Effector memory CD4-positive, alpha-beta T cell (primary cell): ENCODE data around the gene WDR72.
"Not testable (repeated sequence)": the region's sequence is repeated elsewhere in the genome, so short reads cannot be mapped to it uniquely, and the experiment has no call there.

Experiments
- DNase-seq, 3 donors: peaks; one replicate each; pipeline ENCODE4 v3.0.0-alpha.2; 2020
- H3K27ac ChIP-seq: 2 replicates; pipeline ENCODE4 v1.7.0; 2013; ENCODE audit warnings: mild to moderate bottlenecking, low read length, moderate library complexity; ENCODE audit not compliant: insufficient read depth, poor library complexity, severe bottlenecking
- H3K27me3 ChIP-seq: replicated peaks from 2 replicates; pipeline ENCODE4 v1.7.0; 2013; ENCODE audit warnings: mild to moderate bottlenecking, low read length; ENCODE audit not compliant: insufficient read depth, control insufficient read depth, poor library complexity, severe bottlenecking
- H3K36me3 ChIP-seq: 2 replicates; pipeline ENCODE4 v1.7.0; 2013; ENCODE audit warnings: mild to moderate bottlenecking, low read length, moderate library complexity; ENCODE audit not compliant: control insufficient read depth, insufficient read depth
- H3K4me1 ChIP-seq: 2 replicates; pipeline ENCODE4 v1.7.0; 2013; ENCODE audit warnings: low read length, mild to moderate bottlenecking; ENCODE audit not compliant: control insufficient read depth, insufficient read depth, poor library complexity, severe bottlenecking
- H3K4me3 ChIP-seq: 2 replicates; pipeline ENCODE4 v1.7.0; 2013; ENCODE audit warnings: low read length, low read depth, mild to moderate bottlenecking; ENCODE audit not compliant: insufficient read depth, poor library complexity, severe bottlenecking
- H3K9me3 ChIP-seq: 2 replicates; pipeline ENCODE4 v1.7.0; 2013; ENCODE audit warnings: mild to moderate bottlenecking, low read length, moderate library complexity; ENCODE audit not compliant: control insufficient read depth
- total RNA-seq, 3 donors: gene quantifications; one replicate each; lab custom pipeline; 2026; lab: John Stamatoyannopoulos, UW

Gene WDR72
- total RNA-seq = 0 reads per million in 3 donors

GRCh38 chr15:53759411-53759931, at the start of gene WDR72:
Gene WDR72, minus strand, starts transcription at chr15:53759663. Its CDS starts 26,514 bp downstream, at chr15:53733149.
- Histone ChIP-seq H3K27ac (no peak within 1 kb of the TSS), H3K27me3 (no peaks in the 10 kb centered on the region), H3K9me3 (no peaks in the 10 kb centered on the region), H3K4me3 (no peak within 1 kb of the TSS), H3K4me1 (no peaks in the 10 kb centered on the region), H3K36me3 (no peaks in the 10 kb centered on the region)
- DNase-seq = no peak

GRCh38 chr15:53808058-53808706, 48.7 kb upstream of the WDR72 start:
- H3K36me3 ChIP-seq = no peaks in the 10 kb centered on the region
- no peaks in the 10 kb centered on the region for H3K4me1 ChIP-seq
- H3K27ac ChIP-seq = no peak overlapping the region
- H3K4me3 ChIP-seq = no peak overlapping the region
- DNase-seq = no peak
- H3K27me3 ChIP-seq = no peaks in the 10 kb centered on the region
- H3K9me3 ChIP-seq = no peaks in the 10 kb centered on the region

GRCh38 chr15:53807501-53807900, 48.0 kb upstream of the WDR72 start:
- DNase-seq = no peak
- H3K27ac ChIP-seq = no peak overlapping the region
- no peaks in the 10 kb centered on the region for H3K27me3 ChIP-seq
- no peak overlapping the region for H3K4me3 ChIP-seq
- no peaks in the 10 kb centered on the region for H3K36me3 ChIP-seq
- no peaks in the 10 kb centered on the region for H3K4me1 ChIP-seq
- H3K9me3 ChIP-seq = no peaks in the 10 kb centered on the region

GRCh38 chr15:53802672-53803071, 43.2 kb upstream of the WDR72 start:
- Histone ChIP-seq H3K4me1 (no peaks in the 10 kb centered on the region), H3K4me3 (no peak overlapping the region), H3K9me3 (no peaks in the 10 kb centered on the region), H3K27me3 (no peaks in the 10 kb centered on the region), H3K27ac (no peak overlapping the region), H3K36me3 (no peaks in the 10 kb centered on the region)
- DNase-seq = no peak

- no peaks in the 10 kb centered on the region for H3K9me3 ChIP-seq
- no peak overlapping the region for H3K27ac ChIP-seq
- H3K4me3 ChIP-seq = no peak overlapping the region
- no peaks in the 10 kb centered on the region for H3K27me3 ChIP-seq
- no peak for DNase-seq
- no peaks in the 10 kb centered on the region for H3K36me3 ChIP-seq
- no peaks in the 10 kb centered on the region for H3K4me1 ChIP-seq
Observed at GRCh38 chr15:53791581-53791980, 32.1 kb upstream of the WDR72 start.

- H3K36me3 ChIP-seq = no peaks in the 10 kb centered on the region
- no peaks in the 10 kb centered on the region for H3K4me1 ChIP-seq
- no peaks in the 10 kb centered on the region for H3K27me3 ChIP-seq
- H3K27ac ChIP-seq = no peak overlapping the region
- DNase-seq = no peak
- H3K9me3 ChIP-seq = no peaks in the 10 kb centered on the region
- no peak overlapping the region for H3K4me3 ChIP-seq
Observed at GRCh38 chr15:53789654-53790375, 30.4 kb upstream of the WDR72 start.

- Histone ChIP-seq H3K36me3 (no peaks in the 10 kb centered on the region), H3K4me3 (no peak overlapping the region), H3K4me1 (no peaks in the 10 kb centered on the region), H3K27ac (no peak overlapping the region), H3K9me3 (no peaks in the 10 kb centered on the region), H3K27me3 (no peaks in the 10 kb centered on the region)
- DNase-seq = no peak
Observed at GRCh38 chr15:53786401-53786800, 26.9 kb upstream of the WDR72 start.

GRCh38 chr15:53785241-53785640, 25.8 kb upstream of the WDR72 start:
- not testable (repeated sequence) for H3K27me3 ChIP-seq, H3K36me3 ChIP-seq, H3K27ac ChIP-seq, H3K9me3 ChIP-seq, DNase-seq, H3K4me3 ChIP-seq, H3K4me1 ChIP-seq

GRCh38 chr15:53762916-53763315, 3.5 kb upstream of the WDR72 start:
- H3K4me3 ChIP-seq = no peak overlapping the region
- H3K9me3 ChIP-seq = no peaks in the 10 kb centered on the region
- no peaks in the 10 kb centered on the region for H3K4me1 ChIP-seq
- H3K27ac ChIP-seq = no peak overlapping the region
- H3K36me3 ChIP-seq = no peaks in the 10 kb centered on the region
- no peak for DNase-seq
- H3K27me3 ChIP-seq = no peaks in the 10 kb centered on the region

- no peaks in the 10 kb centered on the region for H3K27me3 ChIP-seq
- H3K36me3 ChIP-seq = no peaks in the 10 kb centered on the region
- H3K27ac ChIP-seq = no peak overlapping the region
Observed at GRCh38 chr15:53758412-53758811, 1.1 kb downstream of the WDR72 start.

More at GRCh38 chr15:53758412-53758811, 1.1 kb downstream of the WDR72 start:
- DNase-seq = no peak
- Histone ChIP-seq H3K4me1 (no peaks in the 10 kb centered on the region), H3K9me3 (no peaks in the 10 kb centered on the region), H3K4me3 (no peak overlapping the region)
